Measurements from ENCODE around the gene TPP1.

TPP1 gene

GRCh38 chr11:6611092-6611962, 7.9 kb downstream of the TPP1 start:
- DNase-seq: peak in 1 of 5 experiments; percentile 19

DNA sequence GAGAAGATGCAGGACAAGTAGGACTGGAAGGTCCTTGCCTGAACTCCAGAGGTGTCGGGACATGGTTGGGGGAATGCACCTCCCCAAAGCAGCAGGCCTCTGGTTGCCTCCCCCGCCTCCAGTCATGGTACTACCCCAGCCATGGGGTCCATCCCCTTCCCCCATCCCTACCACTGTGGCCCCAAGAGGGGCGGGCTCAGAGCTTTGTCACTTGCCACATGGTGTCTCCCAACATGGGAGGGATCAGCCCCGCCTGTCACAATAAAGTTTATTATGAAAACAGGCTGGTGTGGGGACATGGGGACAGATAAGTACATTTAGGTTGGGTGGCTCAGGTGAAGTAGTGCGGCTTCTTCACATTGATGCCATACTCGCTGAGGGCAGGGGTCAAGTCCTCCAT, 8.6 kb downstream of the TPP1 start:
- DNase-seq: no peak

GRCh38 chr11:6609502-6610015, 9.7 kb downstream of the TPP1 start:
- no peak for DNase-seq

- DNase-seq: no peak
Observed at GRCh38 chr11:6608726-6609501, 10.3 kb downstream of the TPP1 start.

DNA sequence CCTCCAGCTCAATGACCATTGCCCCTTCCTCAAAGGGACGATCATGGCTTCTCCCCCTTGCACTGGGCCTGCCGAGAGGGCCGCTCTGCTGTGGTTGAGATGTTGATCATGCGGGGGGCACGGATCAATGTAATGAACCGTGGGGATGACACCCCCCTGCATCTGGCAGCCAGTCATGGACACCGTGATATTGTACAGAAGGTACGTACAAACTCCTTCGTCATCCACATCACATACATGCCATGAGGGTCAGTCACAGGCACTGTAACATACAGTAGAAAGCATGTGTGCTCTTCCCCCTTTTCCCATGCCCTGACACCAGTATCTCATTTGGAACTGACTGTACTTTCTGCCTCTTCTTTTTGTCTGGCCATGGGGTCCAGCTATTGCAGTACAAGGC, 11.2 kb downstream of the TPP1 start:
- DNase-seq: no peak

DNA sequence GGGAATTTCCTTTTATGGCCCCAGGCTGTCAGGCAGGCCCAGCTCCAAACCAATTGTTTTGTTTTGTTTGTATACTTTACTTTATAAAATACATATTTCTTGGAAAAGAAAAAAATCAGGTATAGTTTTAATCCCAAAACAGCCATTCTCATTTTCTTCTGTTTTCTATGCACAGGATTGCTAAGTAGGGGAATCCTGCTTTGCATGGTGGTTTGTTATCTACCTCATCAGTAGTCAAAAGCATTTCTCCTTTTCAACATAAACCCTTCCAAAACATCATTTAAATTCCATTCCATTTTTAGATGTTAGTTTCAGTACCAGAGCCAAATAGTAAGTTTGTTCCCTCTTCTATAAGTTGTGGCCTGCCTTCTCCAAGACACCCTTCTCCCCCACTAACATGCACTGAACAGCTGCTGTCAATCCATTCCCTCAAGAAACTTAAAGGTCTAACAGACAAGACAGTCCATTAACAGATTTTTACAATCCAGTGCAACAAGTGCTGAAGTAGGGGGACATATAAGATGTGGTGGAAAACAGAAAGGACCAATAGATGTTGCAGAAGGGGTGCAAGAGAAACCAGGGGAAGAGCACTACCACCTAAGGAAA, 11.9 kb downstream of the TPP1 start:
- peak in 1 of 5 experiments; percentile 54 for DNase-seq

GRCh38 chr11:6606471-6607189, 12.6 kb downstream of the TPP1 start:
- peak in 2 of 5 experiments; percentile 42 to 74 for DNase-seq

DNA sequence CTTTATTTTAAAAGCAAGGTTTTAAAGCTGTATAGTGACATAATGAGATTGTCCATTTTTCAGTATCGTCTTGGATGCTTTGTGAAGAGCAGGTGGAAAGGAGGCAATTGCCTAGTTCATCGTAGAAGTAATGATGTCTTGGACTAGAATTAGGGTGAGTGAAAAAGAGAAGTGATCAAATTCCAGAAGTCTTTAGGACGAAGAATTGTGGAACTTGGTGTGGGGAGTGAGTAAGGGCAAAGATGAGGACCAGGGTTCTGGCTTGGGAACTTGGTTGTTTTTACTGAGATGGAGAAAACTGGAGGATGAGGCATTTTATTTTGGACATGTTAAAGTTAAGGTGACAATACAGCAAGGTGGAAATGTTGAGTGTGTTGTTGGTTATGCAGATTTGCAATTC, 14.4 kb downstream of the TPP1 start:
- DNase-seq: no peak

- DNase-seq: peak in 3 of 5 experiments; percentile 30 to 80 (median 33)
Observed at GRCh38 chr11:6604081-6604626, 15.1 kb downstream of the TPP1 start.

DNA sequence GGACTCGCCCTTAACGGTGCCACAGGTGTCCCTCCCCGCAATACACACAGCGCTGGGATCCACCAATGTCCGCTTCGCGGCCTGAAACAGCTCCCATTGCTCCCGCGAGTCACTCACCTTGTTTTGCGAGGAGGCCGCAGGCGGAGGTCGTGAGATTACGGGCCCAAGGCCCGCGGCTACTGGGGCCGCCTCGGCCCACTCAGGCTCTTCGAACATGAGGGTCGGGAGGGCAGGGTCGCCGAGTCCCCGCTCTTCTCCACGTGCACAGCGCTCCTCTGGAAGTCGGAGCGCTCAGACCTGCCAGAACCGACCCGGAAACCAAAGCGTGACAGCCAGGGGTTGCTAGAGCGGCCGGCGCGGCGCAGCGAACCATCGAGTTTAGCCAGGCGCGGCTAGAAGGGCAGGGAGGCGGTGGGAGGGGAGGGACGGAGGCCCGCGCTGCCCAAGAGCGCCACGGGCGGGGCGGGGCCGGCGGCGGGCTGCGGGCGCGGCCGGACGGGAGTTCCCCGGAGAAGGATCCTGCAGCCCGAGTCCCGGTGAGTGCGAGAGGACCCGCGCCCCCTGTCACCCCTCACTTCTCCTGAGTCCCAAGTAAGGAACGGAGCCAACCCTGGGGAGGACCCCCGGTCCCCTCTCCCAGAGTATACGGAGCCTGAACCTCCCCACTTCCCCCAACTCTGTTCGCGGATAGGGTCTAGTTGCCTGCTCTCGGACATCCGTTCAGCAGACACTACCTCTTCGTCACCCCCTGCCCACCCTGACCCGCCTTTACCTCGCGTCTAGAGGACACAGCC, 15.7 kb downstream of the TPP1 start, which contains the start of the genes ILK and RRP8:
ILK (plus strand) TSS at position 488 of the 794 bp plus-strand sequence. CDS start 498 bp downstream, outside the sequence.
RRP8 (minus strand) TSS at position 330 of the 794 bp plus-strand sequence; CDS start at position 216, 114 bp downstream.
- DNase-seq: peak; percentile 64 to 93 (median 78)

- peak in 1 of 5 experiments; percentile 26 for DNase-seq
Observed at GRCh38 chr11:6602096-6602940, 16.9 kb downstream of the TPP1 start.

GRCh38 chr11:6601041-6601461, 18.2 kb downstream of the TPP1 start:
- DNase-seq: no peak

DNA sequence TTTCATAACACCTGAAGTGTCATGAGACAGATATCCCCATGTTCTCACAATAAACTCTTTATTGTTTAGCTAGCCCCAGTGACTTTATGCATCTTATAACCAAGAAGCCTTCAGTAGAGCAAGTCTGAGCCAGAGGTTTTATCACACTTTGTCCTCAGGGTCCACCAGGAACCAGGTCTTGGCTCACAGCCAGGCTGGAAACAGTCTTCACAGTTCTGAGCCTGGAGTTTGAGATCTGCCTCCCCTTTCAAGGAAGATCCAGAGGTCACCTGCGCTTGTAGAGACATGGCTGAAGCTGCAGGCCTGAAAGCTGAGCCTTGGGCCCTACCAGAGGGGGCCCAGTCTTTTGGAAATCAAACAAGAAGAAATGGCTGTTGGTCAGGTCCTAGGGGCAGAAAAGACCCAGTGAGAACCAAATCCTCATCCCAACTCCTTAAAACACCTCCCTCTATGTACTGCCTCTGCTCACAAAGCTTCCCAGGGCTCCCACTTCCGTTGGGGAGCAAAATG, 19.3 kb downstream of the TPP1 start:
- no peak for DNase-seq

DNA sequence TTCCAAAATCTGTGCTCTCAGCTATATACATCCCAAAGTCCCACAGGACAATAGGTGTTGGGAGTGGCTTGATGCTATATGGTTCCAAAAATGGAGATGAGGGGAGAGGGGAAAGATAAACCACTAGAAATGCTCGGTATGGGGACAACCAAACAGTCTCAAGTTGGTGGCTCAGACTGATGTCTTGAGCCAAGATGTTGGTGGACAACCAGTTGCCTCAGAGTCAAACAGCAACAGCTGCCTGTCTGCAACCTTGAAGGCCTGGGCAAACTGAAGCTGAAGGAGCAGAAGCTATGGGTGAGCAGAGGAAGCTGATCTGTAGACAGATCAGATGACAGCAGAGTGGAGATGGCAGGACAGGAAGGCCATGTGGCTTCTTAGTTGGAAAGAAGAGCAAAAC, 19.8 kb downstream of the TPP1 start:
- DNase-seq: no peak

DNA sequence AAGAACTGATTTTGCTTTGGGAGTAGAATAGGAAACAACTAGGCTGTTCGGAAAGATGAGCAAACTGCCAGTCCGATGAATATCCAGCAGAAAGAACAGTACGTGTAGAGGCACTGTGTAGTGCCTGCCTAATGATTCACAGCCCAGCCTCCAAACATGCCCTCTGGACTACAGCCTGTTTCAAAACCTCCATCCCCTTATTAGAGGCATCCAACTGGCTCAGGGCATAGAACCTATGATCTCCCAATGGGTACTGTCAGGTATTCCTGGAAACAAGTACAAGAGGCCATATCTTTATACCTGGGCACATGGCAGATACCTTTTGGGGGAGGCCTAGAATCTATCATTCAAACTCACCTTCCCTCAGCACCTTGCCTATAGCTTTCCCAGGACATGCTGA, 20.7 kb downstream of the TPP1 start:
- no peak for DNase-seq

DNA sequence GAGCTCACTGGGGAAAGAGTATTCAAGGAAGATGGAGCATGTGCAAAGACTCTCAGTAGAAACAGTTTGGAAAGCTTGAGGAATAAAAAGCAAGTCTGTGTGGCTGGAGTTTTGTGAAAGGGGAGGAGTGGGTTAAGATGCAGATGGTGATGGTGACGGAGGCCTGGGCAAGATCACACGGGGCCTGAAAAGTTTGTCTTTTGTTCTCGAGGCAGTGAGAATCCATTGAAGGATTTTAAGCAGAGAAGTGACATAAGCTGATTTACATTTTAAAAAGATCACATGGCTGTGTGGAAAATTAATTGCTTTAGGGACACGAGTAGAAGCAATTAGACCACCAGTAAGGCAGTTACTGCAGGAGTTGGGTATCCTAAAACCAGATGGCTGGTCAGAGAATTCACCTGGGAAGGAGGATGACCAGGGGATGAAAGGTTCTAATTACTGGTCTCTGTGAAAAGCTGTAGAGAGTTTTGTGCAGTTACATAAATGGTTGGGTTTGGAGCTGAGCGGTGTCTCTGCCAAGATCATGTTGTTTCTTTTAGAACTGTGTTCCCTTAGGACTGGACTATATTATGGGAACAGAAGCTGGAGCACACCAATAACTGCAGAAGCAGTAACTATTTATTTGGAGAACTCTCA, 22.9 kb downstream of the TPP1 start:
- no peak for DNase-seq

DNA sequence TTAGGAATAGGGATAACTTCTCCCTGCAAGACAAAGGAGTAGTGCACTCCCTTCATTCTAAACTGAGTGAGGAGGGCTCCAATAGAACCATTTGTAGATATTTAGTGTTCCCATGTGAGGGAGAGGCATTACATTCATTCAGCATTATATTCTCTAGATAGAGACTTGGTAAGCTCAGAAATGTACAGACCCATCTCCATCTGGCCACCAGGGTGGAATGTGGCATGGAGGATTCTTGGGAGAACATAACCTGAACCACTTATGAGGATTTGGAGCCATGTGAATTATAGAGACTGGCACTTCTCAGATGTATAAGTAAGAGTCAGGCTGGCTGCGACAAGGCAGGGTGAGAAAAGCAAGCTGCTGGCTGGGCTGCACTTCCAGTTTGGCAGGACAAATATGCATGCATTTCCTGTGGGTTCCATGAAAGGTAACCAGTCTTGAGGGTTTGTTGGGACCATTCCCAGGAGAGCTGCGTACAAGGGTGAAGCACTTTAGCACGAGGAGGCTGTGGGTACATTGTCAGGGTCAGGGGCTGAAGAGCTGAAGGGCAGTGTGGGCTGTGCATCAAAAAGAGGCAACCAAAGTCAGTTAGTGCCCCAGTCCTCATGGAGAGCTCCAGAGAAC, 25.0 kb downstream of the TPP1 start:
- no peak for DNase-seq

- DNase-seq: no peak
Observed at GRCh38 chr11:6588018-6588417, 31.2 kb downstream of the TPP1 start.
